ENCODE data around the gene TSC2. TPM values are rescaled to one million over a fixed set of nuclear protein-coding genes. Genes with fewer than 3 reads are reported as not detected.

TSC2 gene
- total and polyA plus RNA-seq, 2 of the 13 experiments (the other 11 are each of a cell fraction or from before 2014, with no cell fraction given), result 19.6 to 40.4 TPM

DNA sequence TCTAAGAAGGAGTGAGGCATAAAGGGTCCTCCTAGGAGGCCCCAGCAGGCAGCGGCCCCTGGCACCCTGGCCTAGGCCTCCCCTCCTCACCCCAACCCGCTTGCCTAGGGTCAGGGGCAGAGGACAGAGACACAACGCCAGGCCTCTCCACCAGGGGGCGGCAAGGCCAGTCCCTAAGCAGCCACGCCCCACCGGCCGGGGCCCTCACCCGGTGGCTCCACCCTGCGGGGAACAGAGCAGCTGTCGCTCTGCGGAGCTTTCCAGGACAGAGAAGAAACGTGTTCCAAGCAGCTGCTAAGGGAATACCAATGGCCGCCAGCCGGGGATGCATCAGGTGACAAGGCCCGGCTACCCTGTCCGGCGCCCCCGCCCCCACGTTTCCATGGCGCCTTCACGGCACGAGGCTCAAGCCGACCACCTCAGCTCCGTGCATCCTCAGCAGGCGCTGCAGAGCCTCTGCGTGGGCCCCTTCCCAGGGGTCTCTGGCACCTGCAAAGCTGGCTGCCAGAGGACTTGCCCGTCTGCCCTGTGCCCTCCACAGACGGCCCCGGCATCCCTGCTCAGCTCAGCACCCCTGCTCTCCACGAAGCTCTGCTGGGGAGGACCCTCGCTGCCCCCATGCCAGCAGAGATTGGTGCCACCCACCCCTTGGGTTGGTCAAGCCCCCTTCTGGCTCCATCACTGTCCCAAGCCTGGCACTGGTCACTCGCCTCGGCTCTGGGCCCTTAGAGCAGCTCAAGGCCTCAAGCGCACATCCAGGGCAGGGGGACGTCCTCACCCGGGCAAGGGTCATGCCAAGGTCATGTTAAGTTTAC, 43.8 kb upstream of the TSC2 start (continued):
- TF ChIP-seq UBTF (CRISPR knock-in tag; IDR thresholded peaks at IDR 0.05), result peak; percentile 68
- TF ChIP-seq KAT2B (IDR thresholded peaks at IDR 0.05; ENCODE audit: borderline replicate concordance, low read depth, low read length), result no peak
- TF ChIP-seq HNRNPLL (IDR thresholded peaks at IDR 0.05; ENCODE audit: low read depth, low read length, poor library complexity, severe bottlenecking), result peak; percentile 59
- TF ChIP-seq, protein P1, sequence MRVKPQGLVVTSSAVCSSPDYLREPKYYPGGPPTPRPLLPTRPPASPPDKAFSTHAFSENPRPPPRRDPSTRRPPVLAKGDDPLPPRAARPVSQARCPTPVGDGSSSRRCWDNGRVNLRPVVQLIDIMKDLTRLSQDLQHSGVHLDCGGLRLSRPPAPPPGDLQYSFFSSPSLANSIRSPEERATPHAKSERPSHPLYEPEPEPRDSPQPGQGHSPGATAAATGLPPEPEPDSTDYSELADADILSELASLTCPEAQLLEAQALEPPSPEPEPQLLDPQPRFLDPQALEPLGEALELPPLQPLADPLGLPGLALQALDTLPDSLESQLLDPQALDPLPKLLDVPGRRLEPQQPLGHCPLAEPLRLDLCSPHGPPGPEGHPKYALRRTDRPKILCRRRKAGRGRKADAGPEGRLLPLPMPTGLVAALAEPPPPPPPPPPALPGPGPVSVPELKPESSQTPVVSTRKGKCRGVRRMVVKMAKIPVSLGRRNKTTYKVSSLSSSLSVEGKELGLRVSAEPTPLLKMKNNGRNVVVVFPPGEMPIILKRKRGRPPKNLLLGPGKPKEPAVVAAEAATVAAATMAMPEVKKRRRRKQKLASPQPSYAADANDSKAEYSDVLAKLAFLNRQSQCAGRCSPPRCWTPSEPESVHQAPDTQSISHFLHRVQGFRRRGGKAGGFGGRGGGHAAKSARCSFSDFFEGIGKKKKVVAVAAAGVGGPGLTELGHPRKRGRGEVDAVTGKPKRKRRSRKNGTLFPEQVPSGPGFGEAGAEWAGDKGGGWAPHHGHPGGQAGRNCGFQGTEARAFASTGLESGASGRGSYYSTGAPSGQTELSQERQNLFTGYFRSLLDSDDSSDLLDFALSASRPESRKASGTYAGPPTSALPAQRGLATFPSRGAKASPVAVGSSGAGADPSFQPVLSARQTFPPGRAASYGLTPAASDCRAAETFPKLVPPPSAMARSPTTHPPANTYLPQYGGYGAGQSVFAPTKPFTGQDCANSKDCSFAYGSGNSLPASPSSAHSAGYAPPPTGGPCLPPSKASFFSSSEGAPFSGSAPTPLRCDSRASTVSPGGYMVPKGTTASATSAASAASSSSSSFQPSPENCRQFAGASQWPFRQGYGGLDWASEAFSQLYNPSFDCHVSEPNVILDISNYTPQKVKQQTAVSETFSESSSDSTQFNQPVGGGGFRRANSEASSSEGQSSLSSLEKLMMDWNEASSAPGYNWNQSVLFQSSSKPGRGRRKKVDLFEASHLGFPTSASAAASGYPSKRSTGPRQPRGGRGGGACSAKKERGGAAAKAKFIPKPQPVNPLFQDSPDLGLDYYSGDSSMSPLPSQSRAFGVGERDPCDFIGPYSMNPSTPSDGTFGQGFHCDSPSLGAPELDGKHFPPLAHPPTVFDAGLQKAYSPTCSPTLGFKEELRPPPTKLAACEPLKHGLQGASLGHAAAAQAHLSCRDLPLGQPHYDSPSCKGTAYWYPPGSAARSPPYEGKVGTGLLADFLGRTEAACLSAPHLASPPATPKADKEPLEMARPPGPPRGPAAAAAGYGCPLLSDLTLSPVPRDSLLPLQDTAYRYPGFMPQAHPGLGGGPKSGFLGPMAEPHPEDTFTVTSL (CRISPR knock-in tag; IDR thresholded peaks at IDR 0.05; ENCODE audit: borderline replicate concordance), result no peak
- no peak for TF ChIP-seq ISL2 (CRISPR knock-in tag; IDR thresholded peaks at IDR 0.05)
- TF ChIP-seq, protein P2, sequence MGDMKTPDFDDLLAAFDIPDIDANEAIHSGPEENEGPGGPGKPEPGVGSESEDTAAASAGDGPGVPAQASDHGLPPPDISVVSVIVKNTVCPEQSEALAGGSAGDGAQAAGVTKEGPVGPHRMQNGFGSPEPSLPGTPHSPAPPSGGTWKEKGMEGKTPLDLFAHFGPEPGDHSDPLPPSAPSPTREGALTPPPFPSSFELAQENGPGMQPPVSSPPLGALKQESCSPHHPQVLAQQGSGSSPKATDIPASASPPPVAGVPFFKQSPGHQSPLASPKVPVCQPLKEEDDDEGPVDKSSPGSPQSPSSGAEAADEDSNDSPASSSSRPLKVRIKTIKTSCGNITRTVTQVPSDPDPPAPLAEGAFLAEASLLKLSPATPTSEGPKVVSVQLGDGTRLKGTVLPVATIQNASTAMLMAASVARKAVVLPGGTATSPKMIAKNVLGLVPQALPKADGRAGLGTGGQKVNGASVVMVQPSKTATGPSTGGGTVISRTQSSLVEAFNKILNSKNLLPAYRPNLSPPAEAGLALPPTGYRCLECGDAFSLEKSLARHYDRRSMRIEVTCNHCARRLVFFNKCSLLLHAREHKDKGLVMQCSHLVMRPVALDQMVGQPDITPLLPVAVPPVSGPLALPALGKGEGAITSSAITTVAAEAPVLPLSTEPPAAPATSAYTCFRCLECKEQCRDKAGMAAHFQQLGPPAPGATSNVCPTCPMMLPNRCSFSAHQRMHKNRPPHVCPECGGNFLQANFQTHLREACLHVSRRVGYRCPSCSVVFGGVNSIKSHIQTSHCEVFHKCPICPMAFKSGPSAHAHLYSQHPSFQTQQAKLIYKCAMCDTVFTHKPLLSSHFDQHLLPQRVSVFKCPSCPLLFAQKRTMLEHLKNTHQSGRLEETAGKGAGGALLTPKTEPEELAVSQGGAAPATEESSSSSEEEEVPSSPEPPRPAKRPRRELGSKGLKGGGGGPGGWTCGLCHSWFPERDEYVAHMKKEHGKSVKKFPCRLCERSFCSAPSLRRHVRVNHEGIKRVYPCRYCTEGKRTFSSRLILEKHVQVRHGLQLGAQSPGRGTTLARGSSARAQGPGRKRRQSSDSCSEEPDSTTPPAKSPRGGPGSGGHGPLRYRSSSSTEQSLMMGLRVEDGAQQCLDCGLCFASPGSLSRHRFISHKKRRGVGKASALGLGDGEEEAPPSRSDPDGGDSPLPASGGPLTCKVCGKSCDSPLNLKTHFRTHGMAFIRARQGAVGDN (CRISPR knock-in tag; IDR thresholded peaks at IDR 0.05), result peak; percentile 86
- TF ChIP-seq THRA (CRISPR knock-in tag; IDR thresholded peaks at IDR 0.05; ENCODE audit: borderline replicate concordance), result peak; percentile 67; the same call in 1 of the 2 replicates
- TF ChIP-seq, protein P3, sequence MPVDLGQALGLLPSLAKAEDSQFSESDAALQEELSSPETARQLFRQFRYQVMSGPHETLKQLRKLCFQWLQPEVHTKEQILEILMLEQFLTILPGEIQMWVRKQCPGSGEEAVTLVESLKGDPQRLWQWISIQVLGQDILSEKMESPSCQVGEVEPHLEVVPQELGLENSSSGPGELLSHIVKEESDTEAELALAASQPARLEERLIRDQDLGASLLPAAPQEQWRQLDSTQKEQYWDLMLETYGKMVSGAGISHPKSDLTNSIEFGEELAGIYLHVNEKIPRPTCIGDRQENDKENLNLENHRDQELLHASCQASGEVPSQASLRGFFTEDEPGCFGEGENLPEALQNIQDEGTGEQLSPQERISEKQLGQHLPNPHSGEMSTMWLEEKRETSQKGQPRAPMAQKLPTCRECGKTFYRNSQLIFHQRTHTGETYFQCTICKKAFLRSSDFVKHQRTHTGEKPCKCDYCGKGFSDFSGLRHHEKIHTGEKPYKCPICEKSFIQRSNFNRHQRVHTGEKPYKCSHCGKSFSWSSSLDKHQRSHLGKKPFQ (CRISPR knock-in tag; IDR thresholded peaks at IDR 0.05; ENCODE audit: insufficient replicate concordance), result no peak
- TF ChIP-seq ZNF512 (CRISPR knock-in tag; IDR thresholded peaks at IDR 0.05), result no peak
